T1000 (cell line): ENCODE data around the gene PDCD1.
"Not testable (repeated sequence)": the region's sequence is repeated elsewhere in the genome, so short reads cannot be mapped to it uniquely, and the experiment has no call there.

ENCODE experiments used
- DNase-seq: peaks from one replicate; lab custom pipeline; 2025; ENCODE audit warnings: mixed read lengths; lab: John Stamatoyannopoulos, UW

The PDCD1 gene

GRCh38 chr2:241813644-241814392 lies 44.9 kb downstream of the PDCD1 start:
- DNase-seq: no peak

- no peak for DNase-seq
These were observed 45.7 kb downstream of the PDCD1 start for GRCh38 chr2:241812730-241813643.

- DNase-seq: no peak
These were observed 46.6 kb downstream of the PDCD1 start for GRCh38 chr2:241811952-241812729.

GRCh38 chr2:241811201-241811951 lies 47.3 kb downstream of the PDCD1 start:
- DNase-seq: no peak

- DNase-seq: no peak
These were observed 48.1 kb downstream of the PDCD1 start for GRCh38 chr2:241810307-241811200.

GRCh38 chr2:241809383-241810306 lies 49.0 kb downstream of the PDCD1 start:
- DNase-seq: no peak

- DNase-seq: no peak
These were observed 49.8 kb downstream of the PDCD1 start, which contains the start of gene NEU4 for GRCh38 chr2:241808721-241809382. NEU4 (plus strand) TSS chr2:241809193; CDS start chr2:241814485, 5,292 bp downstream.

- DNase-seq: no peak
These were observed 50.5 kb downstream of the PDCD1 start for GRCh38 chr2:241808051-241808720.

- not testable (repeated sequence) for DNase-seq
These were observed 52.5 kb downstream of the PDCD1 start for GRCh38 chr2:241806217-241806616.

GRCh38 chr2:241804326-241805229 lies 54.1 kb downstream of the PDCD1 start:
- no peak for DNase-seq

GRCh38 chr2:241803387-241804325 lies 55.0 kb downstream of the PDCD1 start:
- no peak for DNase-seq

- no peak for DNase-seq
These were observed 56.0 kb downstream of the PDCD1 start for GRCh38 chr2:241802421-241803318.

- DNase-seq: no peak
These were observed 56.9 kb downstream of the PDCD1 start for GRCh38 chr2:241801611-241802420.
